CD4-positive, alpha-beta T cell treated with Interleukin-4 for 1 hour (primary cell): ENCODE measurements around the gene SLC24A3.

Source experiments
- DNase-seq, 2 donors: peaks; one replicate each; pipeline ENCODE4 v3.0.0-alpha.2; 2020 to 2022

The SLC24A3 gene

DNA sequence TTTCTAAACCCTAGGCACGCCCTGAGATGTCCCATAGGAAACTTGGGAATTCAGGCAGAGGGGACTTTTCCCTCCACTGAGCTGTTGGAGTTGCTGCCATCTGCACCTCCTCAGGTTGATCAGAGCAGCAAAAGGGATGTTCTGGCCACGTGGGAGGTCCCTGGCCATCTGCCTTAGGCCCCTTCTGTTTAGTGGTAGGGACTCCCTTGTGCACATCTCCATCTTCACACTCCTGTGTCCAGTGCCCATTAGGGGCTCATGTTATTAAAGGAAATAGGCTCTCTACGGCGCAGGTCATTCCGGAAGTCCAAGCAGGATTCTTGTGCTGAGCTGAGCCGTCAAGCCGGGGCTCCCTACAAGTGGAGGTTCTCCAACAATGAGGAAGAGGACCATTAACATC is 307.8 kb downstream of the SLC24A3 start:
- no peak for DNase-seq

DNA sequence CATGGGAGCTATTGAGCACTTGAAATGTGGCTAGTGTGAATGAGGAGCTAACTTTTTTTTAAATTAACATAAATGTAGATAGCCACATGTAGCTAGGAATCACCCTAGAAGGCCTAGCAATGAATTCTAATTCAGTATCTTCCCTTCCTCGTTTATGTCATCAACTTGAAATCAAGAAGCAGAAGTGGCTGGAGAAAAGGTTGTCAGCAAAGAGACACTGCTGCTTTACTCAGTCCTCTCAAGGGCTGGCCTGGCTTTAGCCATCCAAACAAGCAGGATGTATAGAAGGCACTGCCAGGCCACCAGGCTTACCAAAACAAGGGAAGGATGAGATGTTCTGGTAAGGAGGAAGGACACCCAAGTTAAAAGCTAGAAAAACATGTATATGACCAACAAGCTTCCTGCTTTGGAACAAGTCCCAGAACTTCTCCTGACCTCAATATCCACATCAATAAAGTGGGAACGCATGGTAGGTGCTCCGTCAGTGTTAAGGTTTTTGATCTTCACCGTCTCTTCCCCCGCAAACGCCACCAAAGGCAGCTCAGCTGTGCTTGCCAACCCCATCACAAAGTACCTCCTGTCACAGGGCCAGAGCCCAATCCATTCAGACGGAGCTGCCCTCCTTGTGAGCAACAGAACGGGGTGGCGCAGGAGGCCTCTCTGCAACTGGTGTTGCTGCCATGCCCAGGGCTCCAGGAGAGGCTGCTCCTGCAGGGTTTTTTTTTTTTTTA is 309.8 kb downstream of the SLC24A3 start:
- no peak for DNase-seq

DNA sequence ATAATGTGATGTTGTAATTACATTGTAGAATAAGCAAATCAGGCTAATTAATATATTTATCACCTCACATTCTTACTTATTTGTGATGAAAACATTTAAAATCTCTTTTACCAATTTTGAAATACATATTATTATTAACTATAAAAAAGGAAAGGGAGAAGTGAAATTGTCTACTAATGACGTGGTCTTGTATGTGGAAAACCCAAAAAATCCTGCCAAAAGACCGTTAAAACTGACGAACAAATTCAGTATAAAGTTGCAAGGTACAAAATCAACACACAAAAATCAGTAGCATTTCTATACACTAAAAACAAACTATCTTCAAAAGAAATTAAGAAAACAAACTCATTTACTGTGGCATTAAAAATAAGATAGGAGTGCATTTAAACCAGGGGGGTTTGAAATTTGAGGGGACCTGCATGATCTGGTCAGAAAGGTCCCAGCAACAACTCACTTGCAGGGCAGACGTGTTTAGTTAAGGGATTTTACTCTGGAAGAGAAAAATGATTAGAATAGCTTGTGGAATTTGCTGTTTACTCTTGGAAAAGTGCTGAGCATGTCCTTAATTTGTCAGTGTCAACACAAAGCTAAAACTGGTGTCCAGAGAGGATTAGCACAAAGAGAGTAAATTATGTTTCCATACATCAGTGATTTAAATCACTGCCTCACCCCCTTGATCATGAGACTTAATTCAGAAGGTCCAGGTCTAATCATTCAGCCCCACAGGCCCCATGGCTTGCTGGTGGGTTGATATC is 310.6 kb downstream of the SLC24A3 start:
- no peak for DNase-seq

DNA sequence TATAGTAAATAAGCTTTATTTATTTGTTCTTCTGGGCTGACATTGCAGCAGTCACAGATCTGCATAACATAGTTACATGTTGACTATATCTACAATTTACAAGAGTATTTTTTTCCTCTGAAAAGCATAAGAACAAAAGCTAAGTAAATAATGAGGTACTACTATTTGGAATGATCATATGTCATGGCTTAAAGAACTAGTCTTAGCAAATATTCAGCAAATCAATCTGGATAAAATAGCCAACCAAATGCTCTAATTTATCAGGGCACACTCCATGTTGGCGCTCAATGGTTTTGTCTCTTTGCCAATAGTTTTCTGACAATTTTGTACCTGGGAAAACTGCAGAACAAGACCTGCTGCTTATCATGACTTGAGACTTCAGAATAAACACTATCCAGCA is 312.2 kb downstream of the SLC24A3 start:
- DNase-seq = no peak

DNA sequence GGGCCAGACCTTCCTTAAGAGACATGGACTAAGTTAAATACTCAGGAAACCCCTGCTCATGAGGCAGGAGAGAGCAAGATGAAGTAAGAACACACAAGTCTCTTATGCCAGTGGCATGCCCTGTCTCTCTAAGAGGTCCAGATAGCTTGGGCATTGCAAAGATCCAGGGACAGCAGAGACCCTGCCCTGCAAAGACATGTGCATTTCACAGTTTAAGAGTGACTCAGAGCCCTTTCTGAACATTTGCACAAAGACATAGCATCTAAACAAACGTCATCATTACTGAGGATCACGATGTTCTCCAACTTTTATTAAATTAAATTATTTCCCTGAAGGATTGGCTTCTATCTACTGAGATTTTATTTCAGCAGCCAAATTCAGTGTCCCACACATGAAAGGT is 315.1 kb downstream of the SLC24A3 start:
- no peak for DNase-seq

DNA sequence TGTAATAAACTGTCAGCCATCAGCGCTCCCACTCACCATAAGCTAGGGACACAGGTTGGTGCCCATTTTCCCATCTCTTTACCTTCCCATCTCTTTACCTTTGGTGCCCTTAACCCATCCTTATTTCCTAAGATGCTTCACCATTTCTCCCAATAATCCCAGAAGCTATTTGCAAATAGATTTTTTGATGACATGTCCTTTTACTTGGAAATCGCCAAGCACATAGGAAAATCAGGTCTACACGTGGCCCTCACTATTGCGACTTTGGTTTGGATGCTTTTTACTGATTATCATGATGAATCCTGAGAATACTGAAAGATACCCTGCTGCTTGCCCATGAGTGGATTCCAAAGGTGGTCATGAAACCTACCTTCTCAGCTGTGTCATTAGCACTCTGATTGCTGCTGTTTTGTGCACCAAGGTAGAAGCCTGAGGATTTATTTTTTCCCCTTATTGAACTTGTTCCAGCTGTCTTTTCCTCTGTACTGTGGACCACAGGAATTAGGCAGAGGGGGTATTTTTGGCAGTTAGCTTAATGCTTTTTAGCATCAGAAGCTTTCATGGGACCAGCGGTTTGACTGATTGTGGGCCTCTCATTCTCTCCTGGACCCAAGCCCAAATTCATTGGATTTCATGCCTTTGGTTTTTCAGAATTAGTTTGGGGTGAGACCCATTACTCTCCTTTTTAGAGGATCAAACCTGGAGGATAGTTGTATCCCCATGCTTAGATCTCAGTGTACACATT is 316.0 kb downstream of the SLC24A3 start:
- no peak for DNase-seq

DNA sequence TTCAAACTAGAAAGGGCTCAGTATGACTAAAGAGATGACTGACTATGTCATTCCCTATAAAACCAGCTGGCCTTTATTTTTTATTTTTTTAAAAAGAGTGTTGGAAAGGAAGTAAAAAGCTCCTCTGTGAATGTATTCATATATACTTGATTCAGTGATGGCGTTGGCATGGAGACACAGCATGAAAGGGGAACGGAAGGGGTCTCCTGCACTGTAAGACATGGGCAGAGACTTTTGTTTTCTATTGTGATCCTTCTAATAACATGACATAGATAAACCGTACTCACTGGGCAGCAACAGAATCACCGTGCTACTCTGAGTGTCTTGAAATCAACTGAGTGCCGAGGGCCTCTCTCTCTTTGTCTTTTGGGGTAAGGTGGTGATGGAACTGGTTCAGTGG is 317.6 kb downstream of the SLC24A3 start:
- no peak for DNase-seq

DNA sequence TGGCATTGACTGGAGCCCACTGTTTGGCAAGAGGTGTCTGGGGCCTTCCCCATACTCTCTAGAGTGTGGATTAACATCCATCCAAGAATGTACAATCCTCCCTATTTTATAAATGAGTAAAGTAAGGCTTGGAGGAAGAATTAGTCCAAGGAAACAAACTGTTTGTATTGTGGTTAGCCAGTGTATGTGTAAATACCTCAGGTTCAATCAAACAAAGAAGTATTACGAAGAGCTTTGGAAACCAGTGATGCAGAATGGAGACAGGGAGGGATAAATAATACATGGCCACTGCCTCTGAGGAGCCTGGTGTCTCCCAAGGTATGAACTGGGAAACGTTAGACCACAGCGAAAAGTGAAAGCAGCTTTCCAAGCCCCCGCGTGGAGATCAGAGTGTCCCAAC is 319.0 kb downstream of the SLC24A3 start:
- no peak for DNase-seq

DNA sequence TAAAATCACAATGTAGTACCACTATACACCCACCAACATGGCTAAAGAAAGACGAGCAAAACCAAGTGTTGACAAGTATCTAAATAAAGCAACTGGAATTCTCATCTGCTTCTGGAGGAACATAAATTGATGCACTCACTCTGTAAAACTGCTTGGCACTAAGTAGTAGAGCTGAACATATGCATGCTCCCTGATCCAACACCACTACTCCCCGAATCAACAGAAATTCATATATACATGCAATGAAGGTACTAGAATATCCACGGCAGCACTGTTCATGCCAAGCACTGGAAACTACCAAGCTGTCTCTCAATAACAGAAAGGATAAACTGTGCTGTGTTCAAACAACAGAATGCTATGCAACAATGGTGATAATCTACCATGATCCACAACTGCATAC is 326.1 kb downstream of the SLC24A3 start:
- DNase-seq = no peak

DNA sequence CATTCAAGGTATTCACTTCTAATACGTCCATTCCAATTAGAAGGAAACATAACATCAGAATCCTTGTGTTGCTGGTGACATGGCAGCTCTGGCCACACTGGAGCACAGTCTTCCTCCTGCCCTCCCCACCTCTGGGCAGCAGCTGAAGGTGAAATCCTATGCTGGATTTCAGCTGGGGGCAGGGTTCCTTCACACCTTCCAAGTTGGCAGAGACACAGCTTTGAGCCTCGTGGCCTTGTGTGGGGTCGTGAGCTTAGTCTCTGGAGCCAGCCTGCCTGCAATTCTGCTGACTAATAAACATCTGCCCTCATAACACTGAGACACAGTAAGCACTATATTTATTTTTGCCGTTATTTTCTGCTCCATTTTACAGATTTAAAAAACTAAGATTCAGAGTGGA is 326.7 kb downstream of the SLC24A3 start:
- no peak for DNase-seq

DNA sequence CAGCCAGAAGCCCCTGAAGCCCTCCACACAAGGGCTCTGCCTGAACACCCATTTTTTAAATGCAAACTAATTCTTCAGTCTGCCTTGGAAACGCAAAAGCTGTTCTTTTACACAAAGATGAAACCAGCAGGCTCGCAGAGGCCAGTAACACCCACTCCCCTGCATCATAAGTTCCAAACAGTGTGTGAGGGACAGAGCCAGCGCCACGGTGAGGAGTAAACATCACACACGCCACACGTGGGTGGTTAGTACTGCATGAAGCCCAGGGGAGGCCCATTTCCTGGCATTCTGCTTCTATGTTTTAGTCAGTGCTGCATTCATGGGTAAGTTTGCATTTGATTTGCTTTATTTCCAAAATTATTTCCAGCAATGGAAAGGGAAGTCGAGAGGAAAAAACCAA is 327.9 kb downstream of the SLC24A3 start:
- no peak for DNase-seq

DNA sequence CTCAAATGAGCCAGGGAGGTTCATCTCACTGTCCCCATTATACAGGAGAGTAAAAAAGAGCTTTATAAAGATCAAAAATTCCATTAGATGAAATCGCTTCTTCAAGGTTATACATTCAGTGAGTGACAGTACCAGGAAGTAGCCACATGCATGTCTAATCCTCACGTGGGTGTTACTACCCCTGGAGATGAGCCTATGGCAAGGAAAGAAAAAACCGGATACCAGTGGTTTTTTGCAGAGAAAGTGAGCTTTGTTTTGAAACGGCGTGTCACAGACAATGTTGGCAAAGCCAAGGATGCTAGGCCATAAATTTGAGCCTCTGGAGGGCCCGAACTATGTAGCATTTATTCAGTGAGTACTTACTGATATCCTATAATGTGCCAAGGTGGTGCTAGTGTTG is 330.7 kb downstream of the SLC24A3 start:
- no peak for DNase-seq

DNA sequence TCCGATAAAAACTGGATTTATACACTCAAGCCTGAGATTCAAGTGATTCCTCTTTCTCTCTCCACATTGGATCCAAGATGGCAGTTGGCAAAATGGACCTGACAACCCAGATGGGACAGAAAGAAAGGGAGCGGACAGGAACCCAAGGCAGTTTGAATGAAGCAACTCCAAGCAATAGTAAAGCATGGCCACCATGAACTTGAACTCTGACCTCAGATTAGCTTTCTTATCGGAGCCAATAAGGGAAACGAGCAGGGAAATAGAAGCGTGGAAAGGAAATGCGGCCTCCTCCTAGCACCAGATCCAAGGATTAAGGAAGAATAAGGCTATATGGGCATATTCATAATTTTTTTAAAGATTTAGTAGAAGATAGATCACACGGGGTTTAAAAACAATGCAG is 332.2 kb downstream of the SLC24A3 start:
- DNase-seq = no peak

DNA sequence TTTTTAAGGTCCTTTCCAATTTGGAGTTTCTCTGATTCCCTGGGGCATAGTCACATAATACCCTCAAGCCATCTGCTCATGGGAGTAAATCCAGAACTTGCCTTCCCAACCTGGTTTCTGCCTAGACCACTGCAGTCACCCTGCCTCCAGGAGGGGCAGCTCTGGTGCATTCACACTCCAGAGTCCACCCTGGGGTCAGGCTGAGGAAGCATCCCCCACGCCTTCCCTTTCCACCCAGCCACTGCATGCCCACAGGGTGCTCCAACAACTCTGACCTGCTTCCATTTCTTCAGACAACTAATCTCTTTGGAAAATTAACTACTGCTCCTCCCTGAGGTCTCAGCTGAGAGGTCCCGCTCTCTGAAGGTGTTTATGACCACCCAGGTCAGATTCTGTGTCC is 334.2 kb downstream of the SLC24A3 start:
- no peak for DNase-seq

DNA sequence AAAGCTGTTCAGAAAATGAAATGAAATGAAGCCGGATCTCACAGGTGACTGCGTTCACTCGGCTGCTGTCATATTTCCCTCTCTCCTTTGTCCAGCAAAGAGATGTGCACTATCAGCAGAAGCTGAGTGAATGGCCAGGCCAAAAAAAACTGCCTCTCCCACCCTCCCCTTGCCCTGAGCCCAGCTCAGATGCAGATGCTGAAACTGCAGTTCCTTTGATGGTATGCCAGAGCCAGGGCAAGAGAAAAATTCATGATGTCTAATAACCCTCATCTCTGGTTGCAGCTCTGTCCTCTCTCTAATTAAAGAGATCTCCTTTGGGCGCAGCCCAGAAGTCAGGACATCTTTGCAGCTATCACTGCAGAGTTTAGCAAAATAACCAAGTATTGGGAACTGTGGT is 335.1 kb downstream of the SLC24A3 start:
- no peak for DNase-seq

DNA sequence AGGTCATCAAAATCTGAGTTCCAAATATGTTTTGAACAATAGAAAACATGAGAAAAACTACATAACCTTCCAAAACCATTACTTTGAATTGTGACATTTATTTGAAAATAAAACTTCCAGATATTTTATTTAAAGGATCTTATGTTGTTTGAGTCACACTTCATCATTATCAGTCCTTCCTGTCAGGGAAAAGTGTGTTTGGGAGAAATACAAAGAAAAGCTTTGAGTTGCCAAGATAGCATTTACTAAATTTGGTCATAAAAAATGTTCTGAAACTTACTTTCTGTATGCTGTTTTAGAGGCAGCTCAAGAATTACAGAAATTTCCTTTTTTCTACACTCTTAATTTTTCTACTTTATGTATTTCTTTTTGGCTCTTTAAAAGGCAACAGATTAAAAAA is 337.5 kb downstream of the SLC24A3 start:
- DNase-seq = no peak

DNA sequence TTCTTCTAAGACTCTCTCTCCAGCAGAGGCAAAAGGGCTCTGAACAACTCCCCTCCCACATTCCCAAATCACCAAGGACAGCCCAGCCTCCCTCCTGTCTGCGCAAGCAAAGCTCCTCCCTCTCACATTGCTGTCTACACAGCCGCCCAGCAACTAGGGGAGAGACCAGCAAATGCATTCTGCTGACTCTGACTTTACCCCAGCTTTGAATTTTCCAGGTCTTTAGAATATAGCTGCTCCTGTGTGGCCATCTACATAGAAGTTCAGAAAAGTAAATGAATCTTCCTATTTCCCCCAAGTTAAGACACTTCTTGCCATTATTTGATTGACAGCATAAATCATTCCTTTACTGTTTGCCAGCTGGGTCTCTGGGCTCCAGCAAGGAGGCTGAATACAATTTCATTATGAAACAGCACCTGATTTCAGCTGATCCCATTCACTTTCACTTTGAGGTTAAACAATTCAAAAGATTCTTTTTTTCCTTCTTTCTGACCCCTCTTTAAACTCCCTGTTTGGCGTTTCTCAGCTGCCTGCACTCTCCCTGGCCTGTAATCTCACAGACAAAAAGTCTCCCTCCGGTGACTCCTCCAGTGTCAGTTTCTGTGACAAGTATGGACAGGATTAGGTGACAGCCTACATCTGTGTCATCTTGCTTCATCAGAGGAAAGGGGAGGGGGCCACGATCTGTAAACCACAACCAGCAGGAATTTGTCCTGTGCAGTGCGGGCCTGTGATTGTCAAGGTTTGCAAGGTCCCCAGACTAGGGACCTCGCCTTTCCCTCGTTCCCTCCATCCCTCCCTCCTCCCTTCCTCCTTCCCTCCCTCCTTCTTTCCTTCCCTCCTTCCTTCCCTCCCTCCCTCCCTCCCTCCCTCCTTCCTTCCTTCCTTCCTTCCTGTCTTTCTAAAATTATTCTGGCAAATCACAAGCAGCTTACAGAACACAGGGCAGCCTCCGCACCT is 340.1 kb downstream of the SLC24A3 start:
- no peak for DNase-seq

DNA sequence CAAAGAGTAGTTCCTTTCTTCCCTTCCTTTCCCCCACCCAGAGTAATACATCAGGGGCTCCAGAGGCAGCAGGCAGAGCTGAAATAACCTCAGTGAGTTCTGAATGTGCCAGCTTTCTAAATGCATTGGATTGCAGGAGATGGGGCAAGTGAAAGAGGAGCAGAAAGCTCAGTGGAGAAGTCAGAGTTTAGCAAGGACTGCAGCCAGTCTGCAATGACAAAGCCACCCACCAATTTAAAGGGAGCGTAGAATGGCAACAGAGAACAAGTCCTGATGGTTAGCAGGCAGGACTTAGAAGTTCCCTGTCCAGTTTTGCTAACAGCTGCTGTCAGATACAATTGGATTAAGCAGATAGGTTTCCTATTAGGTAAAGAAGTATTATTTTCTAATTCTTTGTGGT is 342.2 kb downstream of the SLC24A3 start:
- no peak for DNase-seq

DNA sequence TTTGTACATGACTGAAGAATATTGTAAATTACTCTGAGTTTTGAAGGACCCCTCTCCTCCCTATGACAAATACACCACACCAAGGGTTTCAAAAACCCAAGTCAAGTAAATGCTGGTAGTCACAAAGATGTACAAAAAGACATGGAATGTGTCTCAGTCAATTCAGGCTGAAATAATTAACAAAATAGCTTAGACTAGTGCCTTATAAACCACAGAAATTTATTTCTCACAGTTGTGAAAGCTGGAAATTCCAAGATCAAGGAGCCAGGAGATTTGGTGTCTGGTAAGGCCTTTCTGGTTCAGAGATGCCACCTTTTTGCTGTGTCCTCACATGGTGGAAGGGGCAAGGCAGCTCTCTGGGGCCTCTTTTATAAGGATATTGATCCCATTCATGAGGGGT is 343.3 kb downstream of the SLC24A3 start:
- no peak for DNase-seq

DNA sequence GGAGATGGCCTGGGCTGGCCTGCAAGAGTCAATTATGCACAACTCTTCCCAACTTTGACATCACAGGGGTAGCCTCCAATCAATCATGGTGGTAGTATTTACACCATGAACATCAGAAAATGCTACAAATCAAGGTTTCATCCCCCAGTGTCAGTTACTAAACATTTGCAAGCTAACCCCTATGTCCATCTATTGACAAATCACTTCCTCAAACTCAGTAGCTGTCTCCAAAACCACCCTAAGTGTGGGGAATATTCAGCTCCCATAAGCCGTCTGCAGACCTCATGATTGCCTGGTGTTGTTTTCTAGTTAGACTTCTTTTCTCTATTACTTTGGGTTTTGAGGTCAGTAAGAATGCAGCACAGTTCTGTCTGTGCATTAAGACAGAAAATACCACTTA is 344.8 kb downstream of the SLC24A3 start:
- no peak for DNase-seq

DNA sequence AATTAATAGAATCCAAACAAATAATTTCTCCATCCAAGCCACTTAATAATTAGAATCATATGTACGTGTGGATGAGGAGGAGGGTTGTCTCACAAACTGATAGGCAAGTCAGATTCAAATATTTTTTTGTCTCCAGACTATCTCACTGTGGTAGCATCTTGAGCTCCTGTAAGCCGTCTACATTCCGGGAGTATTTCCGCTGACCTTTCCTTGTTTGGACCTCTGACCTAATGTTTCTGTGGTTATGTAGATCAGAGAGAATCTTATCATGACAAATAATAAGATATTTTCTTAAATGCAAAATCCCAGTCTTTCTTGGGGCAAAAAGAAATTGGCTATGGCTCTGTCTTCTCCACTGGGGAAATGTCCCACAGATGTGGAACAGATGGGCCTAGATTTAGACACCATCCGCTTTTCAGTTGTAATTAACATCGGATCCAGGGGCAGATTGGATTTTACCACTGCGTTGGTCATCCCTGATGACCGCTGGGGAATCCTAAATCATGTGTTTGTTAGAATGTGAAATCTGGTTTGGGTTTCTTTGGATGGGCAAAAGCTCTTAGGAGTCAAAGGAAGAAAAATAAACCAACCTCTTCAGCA is 348.5 kb downstream of the SLC24A3 start:
- no peak for DNase-seq

DNA sequence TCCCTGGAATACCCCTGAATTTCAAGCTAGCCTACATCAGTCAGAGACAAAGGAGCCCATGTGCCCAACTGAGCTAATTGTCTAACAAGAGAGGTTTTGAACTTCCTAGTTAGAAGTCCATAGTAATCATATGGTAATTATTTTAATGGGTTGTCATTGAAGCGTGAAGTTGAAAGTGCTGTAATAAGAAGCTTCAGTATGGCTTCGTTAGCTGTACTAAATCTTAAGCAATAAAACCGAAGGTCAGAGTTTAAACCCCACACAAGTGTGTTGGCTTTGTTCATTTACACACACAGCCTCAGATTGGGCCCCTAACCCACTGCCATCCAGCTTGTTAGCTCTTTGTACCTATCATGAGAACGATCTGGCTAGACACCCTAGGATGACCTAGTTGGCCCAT is 350.0 kb downstream of the SLC24A3 start:
- DNase-seq = no peak
